Left ventricle myocardium inferior (tissue), 1 donor: ENCODE results near the gene BSG. TPM values are rescaled to one million over a fixed set of nuclear protein-coding genes. Genes with fewer than 3 reads are reported as not detected.

Source experiments
- DNase-seq: peaks from one replicate; pipeline ENCODE4 v3.0.0-alpha.2; 2020
- H3K27ac ChIP-seq: fragments of 200-600 bp; replicated peaks from 2 replicates; pipeline ENCODE4 v1.8.0; 2021
- H3K27me3 ChIP-seq: fragments of 200-600 bp; 2 replicates; pipeline ENCODE4 v1.8.0; 2021; ENCODE audit warnings: low read depth
- H3K36me3 ChIP-seq: fragments of 200-600 bp; 2 replicates; pipeline ENCODE4 v1.8.0; 2021
- H3K4me1 ChIP-seq: fragments of 200-600 bp; 2 replicates; pipeline ENCODE4 v1.8.0; 2021
- H3K4me3 ChIP-seq: fragments of 200-600 bp; 2 replicates; pipeline ENCODE4 v1.8.0; 2021; ENCODE audit warnings: mild to moderate bottlenecking, moderate library complexity
- H3K9me3 ChIP-seq: fragments of 200-600 bp; replicated peaks from 2 replicates; pipeline ENCODE4 v1.8.0; 2021
- intact Hi-C: fragments of 100-400 bp; cut with micrococcal nuclease; formaldehyde crosslinking; loops from one replicate; pipeline ENCODE4 v1.11.0; 2022
- total RNA-seq: library from RNA; stranded (reverse); fragmentation: NEBNext Ultra II Directional; extraction: Animal tissue kit (Norgen Biotek cat#: 25700); gene quantifications from one replicate; pipeline ENCODE4 v1.2.1, GENCODE V29; 2021
- TF ChIP-seq, protein P1 (sequence below): fragments of 200-600 bp; IDR thresholded peaks from 2 replicates; pipeline ENCODE4 v1.8.0; 2021; ENCODE audit warnings: antibody characterized with exemption, mild to moderate bottlenecking, borderline replicate concordance
- donor health status: DM: no; HTN: yes; CAD: no; lungs with severe emphysema.

Gene BSG
- total RNA-seq, 1 donor from 2014 or later: 1,533 TPM

DNA sequence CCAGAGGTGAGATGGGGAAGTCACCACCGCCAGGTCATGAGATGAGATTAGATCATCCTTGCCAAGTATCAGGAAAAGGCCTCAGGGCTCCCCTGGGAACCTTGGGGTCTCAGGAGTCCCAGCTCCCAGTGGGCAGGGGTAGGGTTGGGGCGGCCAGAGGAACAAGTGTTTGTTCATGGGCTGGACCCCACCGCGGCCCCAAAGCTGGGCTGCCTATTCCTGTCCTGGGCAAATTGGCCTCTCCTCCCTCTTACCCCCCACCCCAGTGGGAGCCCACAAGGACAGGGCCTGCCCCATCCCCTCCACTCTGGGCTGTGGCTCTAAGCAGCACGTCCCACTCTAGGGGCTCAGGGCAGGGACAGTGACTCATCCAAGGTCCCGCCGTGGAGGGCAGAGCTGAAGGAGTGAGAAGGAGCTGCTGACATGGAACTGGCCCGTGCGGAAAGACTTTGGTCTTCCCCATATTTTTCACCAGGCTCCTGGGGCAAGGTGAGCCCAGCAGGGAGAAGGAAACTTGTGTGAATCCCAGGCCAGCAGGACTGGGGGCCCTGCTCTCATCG is 13.2 kb downstream of the BSG start:
- peaks cover 63% of the 10 kb centered on the region for H3K4me1 ChIP-seq
- H3K4me3 ChIP-seq: no peak overlapping the region
- no peak overlapping the region for H3K27ac ChIP-seq
- no peak for DNase-seq
- TF ChIP-seq, protein P1, sequence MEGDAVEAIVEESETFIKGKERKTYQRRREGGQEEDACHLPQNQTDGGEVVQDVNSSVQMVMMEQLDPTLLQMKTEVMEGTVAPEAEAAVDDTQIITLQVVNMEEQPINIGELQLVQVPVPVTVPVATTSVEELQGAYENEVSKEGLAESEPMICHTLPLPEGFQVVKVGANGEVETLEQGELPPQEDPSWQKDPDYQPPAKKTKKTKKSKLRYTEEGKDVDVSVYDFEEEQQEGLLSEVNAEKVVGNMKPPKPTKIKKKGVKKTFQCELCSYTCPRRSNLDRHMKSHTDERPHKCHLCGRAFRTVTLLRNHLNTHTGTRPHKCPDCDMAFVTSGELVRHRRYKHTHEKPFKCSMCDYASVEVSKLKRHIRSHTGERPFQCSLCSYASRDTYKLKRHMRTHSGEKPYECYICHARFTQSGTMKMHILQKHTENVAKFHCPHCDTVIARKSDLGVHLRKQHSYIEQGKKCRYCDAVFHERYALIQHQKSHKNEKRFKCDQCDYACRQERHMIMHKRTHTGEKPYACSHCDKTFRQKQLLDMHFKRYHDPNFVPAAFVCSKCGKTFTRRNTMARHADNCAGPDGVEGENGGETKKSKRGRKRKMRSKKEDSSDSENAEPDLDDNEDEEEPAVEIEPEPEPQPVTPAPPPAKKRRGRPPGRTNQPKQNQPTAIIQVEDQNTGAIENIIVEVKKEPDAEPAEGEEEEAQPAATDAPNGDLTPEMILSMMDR: no peak
- H3K27me3 ChIP-seq: peaks cover 45% of the 10 kb centered on the region
- no peaks in the 10 kb centered on the region for H3K9me3 ChIP-seq
- H3K36me3 ChIP-seq: peaks cover 31% of the 10 kb centered on the region
- intact Hi-C loops: no loop called here

DNA sequence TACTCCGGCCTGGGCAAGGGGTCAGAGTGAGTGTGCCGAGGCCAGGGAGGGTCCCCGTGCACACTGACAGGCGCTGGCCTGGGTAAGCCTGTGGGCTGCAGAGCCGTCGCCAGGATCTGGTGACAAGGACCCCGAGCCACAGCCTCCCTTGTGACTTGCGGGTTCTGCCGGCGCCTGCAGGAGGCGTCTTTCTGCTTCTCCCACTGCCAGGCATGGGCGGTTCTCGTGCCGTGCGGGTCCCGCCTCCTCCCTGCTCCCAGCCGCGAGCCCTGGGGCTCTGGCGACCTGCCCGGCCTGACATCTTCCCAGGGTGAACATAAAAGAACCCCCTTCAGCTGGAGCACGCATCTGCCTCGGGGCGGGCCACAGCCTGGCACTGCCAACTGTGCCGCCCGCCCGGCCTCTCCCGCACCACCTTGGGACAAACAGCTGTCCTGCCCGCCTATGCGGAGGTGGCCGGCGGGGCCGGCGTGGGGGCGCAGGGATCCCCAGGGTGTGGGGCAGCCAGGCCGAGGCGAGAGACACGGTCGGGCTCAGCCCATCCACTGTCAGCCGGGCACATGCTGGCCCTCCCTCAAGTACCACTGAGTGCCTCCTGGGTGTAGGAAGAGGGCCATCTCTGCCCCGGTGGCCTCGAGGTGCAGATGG is 15.8 kb downstream of the BSG start:
- DNase-seq: peak; percentile 79
- peaks cover 5% of the 10 kb centered on the region for H3K36me3 ChIP-seq
- peaks cover 70% of the 10 kb centered on the region for H3K27me3 ChIP-seq
- H3K27ac ChIP-seq: peak overlapping the region; percentile 64
- peaks cover 49% of the 10 kb centered on the region for H3K4me1 ChIP-seq
- peak overlapping the region; percentile 56 for H3K4me3 ChIP-seq
- intact Hi-C loops: no loop called here
- TF ChIP-seq, protein P1: peak; percentile 66
- no peaks in the 10 kb centered on the region for H3K9me3 ChIP-seq

DNA sequence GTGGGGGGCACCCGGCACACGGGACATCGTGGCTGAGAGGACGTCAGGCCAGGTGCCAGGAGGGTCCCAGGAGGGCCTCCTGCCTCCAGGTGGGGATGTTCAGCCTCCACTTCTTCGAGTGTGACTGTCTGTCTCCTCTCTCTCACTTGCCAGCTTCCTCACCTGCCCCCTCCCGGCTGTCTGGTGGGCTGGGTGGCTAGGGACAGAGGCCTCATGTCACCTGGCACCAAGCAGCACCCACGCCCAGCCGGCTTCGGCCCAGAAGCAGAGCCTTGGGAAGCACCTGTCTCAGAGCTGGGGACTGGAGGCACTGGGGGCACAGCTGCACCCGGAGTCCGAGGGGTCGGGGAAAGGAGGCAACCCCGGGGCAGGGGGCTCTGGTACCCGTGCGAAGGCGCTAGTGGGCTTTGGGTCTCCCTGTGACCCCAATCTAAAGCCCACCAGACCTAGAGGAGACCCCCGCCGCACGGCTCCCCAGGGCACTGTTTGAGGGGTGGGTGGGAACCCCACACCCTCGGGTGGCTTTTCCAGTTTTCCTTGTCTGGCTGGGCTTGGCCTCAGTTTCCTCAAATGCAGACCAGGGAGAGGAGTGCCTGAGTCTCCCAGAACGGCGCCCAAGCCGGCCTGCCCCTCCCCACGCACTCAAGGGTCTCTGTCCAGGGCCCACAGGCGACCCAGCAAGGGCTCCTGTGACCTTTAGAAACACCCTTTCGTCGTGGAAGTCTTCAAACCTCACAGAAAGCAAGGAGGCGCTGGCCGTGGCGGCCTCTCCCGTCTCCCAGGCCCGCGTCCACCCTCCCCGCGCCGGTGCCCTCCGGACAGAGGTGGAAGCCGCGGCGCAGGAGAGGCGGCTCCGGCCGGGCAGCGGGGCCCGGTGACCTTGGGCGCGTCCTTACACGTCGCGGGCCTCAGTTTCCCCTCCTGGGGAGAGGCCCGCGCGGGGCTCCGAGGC is 16.6 kb downstream of the BSG start:
- Histone ChIP-seq H3K27ac (peak overlapping the region; percentile 64), H3K4me1 (peaks cover 41% of the 10 kb centered on the region), H3K4me3 (peak overlapping the region; percentile 56), H3K9me3 (no peaks in the 10 kb centered on the region), H3K27me3 (peaks cover 72% of the 10 kb centered on the region), H3K36me3 (no peaks in the 10 kb centered on the region)
- intact Hi-C loops: no loop called here
- TF ChIP-seq, protein P1: no peak
- DNase-seq: no peak

- H3K27me3 ChIP-seq: peaks cover 72% of the 10 kb centered on the region
- TF ChIP-seq, protein P1: no peak
- peaks cover 36% of the 10 kb centered on the region for H3K4me1 ChIP-seq
- intact Hi-C loops: no loop called here
- H3K4me3 ChIP-seq: peak within 1 kb of the TSS; percentile 60
- H3K36me3 ChIP-seq: no peaks in the 10 kb centered on the region
- DNase-seq: no peak
- peak within 1 kb of the TSS; percentile 64 for H3K27ac ChIP-seq
- no peaks in the 10 kb centered on the region for H3K9me3 ChIP-seq
Measured at GRCh38 chr19:589693-590395, 17.4 kb downstream of the BSG start, which contains the start of gene HCN2. Gene HCN2, plus strand, starts transcription at chr19:589881. Its CDS starts 65 bp downstream, at chr19:589946.

DNA sequence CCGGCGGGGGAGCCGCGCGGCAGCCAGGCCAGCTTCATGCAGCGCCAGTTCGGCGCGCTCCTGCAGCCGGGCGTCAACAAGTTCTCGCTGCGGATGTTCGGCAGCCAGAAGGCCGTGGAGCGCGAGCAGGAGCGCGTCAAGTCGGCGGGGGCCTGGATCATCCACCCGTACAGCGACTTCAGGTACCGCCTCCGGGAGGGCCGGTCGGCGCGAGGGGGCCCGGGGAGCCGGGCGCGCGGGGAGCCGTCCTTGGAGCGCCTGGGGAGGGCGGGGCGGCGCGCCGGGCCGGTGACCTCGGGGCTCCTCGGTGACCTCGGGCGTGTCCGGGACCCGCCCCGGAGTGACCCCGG is 18.0 kb downstream of the BSG start:
- TF ChIP-seq, protein P1: no peak
- no peak for DNase-seq
- H3K4me3 ChIP-seq: peak overlapping the region; percentile 60
- H3K9me3 ChIP-seq: no peaks in the 10 kb centered on the region
- intact Hi-C loops: no loop called here
- no peak overlapping the region for H3K27ac ChIP-seq
- peaks cover 36% of the 10 kb centered on the region for H3K4me1 ChIP-seq
- no peaks in the 10 kb centered on the region for H3K36me3 ChIP-seq
- peaks cover 72% of the 10 kb centered on the region for H3K27me3 ChIP-seq
